ENCODE results near the gene MDK. TPM values are rescaled to one million over a fixed set of nuclear protein-coding genes. Genes with fewer than 3 reads are reported as not detected.

The MDK gene
- total RNA-seq, 1 experiment from 2014 or later, result 286 TPM

- Histone ChIP-seq H3K27me3 (ENCODE audit: insufficient read depth, low read length) (no peaks in the 10 kb centered on the region), H3K9me2 (ENCODE audit: insufficient read depth) (no peaks in the 10 kb centered on the region), H3K4me2 (ENCODE audit: low read length) (no peak overlapping the region), H3K9ac (ENCODE audit: low read length) (no peak overlapping the region), H4K20me1 (ENCODE audit: insufficient read depth) (no peaks in the 10 kb centered on the region), H3K36me3 (ENCODE audit: control insufficient read depth in 1 of 2, insufficient read depth in 2 of 2, low read length in 2 of 2) (peaks cover 0 to 4% of the 10 kb centered on the region in 2 experiments; a peak in 2 of 4 replicates), H3K27ac (ENCODE audit: low read depth, low read length) (no peak overlapping the region; the same call in 1 of the 2 replicates), H3K79me2 (ENCODE audit: insufficient read depth, low read length) (peaks cover 12% of the 10 kb centered on the region; the same call in 1 of the 2 replicates), H3K9me3 (ENCODE audit: control insufficient read depth in 1 of 2, insufficient read depth in 1 of 2, low read depth in 1 of 2, low read length in 2 of 2) (no peaks in the 10 kb centered on the region), H3K4me3 (replicated peaks in 1 of 2; ENCODE audit: low read depth in 1 of 2, low read length in 2 of 2) (no peak overlapping the region), H3K4me1 (ENCODE audit: control insufficient read depth in 1 of 2, insufficient read depth in 2 of 2, low read length in 2 of 2) (peaks cover 13 to 38% of the 10 kb centered on the region in 2 experiments), H2AFZ (ENCODE audit: low read depth, low read length, poor library complexity, severe bottlenecking) (no peak overlapping the region)
- ChIA-PET POLR2A (interaction anchor here (0.6 kb wide), 1 partner anchor 34 kb away, joined by 3 read pairs; no protein-coding TSS in a partner anchor), CTCF (interaction anchor here (0.6 to 1.1 kb wide), 3 partner anchors 10 to 26 kb away, joined by 3 read pairs; no protein-coding TSS in a partner anchor), RAD21 (ENCODE audit: low non-redundant PET in 1 of 2, low total read pairs in 2 of 2, uncharacterized antibody in 2 of 2, unreplicated experiment in 2 of 2) (no interaction called here)
- ATAC-seq, result no peak
- TF ChIP-seq MAX (IDR thresholded peaks at IDR 0.05), result no peak
- no peak for TF ChIP-seq YY1 (IDR thresholded peaks at IDR 0.05; ENCODE audit: extremely low read depth, insufficient replicate concordance, low read depth, low read length)
- no peak for TF ChIP-seq FOSL1 (IDR thresholded peaks at IDR 0.05; ENCODE audit: low read depth)
- no peak for TF ChIP-seq ZFX (IDR thresholded peaks at IDR 0.05)
- TF ChIP-seq, protein P1, sequence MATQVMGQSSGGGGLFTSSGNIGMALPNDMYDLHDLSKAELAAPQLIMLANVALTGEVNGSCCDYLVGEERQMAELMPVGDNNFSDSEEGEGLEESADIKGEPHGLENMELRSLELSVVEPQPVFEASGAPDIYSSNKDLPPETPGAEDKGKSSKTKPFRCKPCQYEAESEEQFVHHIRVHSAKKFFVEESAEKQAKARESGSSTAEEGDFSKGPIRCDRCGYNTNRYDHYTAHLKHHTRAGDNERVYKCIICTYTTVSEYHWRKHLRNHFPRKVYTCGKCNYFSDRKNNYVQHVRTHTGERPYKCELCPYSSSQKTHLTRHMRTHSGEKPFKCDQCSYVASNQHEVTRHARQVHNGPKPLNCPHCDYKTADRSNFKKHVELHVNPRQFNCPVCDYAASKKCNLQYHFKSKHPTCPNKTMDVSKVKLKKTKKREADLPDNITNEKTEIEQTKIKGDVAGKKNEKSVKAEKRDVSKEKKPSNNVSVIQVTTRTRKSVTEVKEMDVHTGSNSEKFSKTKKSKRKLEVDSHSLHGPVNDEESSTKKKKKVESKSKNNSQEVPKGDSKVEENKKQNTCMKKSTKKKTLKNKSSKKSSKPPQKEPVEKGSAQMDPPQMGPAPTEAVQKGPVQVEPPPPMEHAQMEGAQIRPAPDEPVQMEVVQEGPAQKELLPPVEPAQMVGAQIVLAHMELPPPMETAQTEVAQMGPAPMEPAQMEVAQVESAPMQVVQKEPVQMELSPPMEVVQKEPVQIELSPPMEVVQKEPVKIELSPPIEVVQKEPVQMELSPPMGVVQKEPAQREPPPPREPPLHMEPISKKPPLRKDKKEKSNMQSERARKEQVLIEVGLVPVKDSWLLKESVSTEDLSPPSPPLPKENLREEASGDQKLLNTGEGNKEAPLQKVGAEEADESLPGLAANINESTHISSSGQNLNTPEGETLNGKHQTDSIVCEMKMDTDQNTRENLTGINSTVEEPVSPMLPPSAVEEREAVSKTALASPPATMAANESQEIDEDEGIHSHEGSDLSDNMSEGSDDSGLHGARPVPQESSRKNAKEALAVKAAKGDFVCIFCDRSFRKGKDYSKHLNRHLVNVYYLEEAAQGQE (IDR thresholded peaks at IDR 0.05; ENCODE audit: low read depth), result no peak
- TF ChIP-seq EZH2phosphoT487 (IDR thresholded peaks at IDR 0.05; ENCODE audit: borderline replicate concordance), result no peak
- no peak for TF ChIP-seq CEBPB (IDR thresholded peaks at IDR 0.05; ENCODE audit: low read depth)
- TF ChIP-seq ELF1 (IDR thresholded peaks at IDR 0.05; ENCODE audit: borderline replicate concordance, low read depth), result no peak
- no peak for TF ChIP-seq TCF7L2 (IDR thresholded peaks at IDR 0.05; ENCODE audit: borderline replicate concordance, extremely low read depth, insufficient read depth, insufficient read length)
- TF ChIP-seq POLR2A (IDR thresholded peaks at IDR 0.05; ENCODE audit: borderline replicate concordance, extremely low read depth, insufficient read depth, insufficient read length), result no peak
- no peak for TF ChIP-seq SP1 (IDR thresholded peaks at IDR 0.05; ENCODE audit: low read depth)
- TF ChIP-seq SRF (IDR thresholded peaks at IDR 0.05; ENCODE audit: low read depth), result no peak
- TF ChIP-seq ZNF274 (IDR thresholded peaks at IDR 0.05; ENCODE audit: low read depth, low read length), result no peak
- TF ChIP-seq, protein P2, sequence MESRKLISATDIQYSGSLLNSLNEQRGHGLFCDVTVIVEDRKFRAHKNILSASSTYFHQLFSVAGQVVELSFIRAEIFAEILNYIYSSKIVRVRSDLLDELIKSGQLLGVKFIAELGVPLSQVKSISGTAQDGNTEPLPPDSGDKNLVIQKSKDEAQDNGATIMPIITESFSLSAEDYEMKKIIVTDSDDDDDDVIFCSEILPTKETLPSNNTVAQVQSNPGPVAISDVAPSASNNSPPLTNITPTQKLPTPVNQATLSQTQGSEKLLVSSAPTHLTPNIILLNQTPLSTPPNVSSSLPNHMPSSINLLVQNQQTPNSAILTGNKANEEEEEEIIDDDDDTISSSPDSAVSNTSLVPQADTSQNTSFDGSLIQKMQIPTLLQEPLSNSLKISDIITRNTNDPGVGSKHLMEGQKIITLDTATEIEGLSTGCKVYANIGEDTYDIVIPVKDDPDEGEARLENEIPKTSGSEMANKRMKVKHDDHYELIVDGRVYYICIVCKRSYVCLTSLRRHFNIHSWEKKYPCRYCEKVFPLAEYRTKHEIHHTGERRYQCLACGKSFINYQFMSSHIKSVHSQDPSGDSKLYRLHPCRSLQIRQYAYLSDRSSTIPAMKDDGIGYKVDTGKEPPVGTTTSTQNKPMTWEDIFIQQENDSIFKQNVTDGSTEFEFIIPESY (IDR thresholded peaks at IDR 0.05; ENCODE audit: extremely low read depth, insufficient replicate concordance, low read length), result no peak
- TF ChIP-seq SIN3A (IDR thresholded peaks at IDR 0.05; ENCODE audit: low read depth), result no peak
- TF ChIP-seq POLR2AphosphoS5 (IDR thresholded peaks at IDR 0.05; ENCODE audit: low read depth, low read length), result no peak
- TF ChIP-seq, protein P3, sequence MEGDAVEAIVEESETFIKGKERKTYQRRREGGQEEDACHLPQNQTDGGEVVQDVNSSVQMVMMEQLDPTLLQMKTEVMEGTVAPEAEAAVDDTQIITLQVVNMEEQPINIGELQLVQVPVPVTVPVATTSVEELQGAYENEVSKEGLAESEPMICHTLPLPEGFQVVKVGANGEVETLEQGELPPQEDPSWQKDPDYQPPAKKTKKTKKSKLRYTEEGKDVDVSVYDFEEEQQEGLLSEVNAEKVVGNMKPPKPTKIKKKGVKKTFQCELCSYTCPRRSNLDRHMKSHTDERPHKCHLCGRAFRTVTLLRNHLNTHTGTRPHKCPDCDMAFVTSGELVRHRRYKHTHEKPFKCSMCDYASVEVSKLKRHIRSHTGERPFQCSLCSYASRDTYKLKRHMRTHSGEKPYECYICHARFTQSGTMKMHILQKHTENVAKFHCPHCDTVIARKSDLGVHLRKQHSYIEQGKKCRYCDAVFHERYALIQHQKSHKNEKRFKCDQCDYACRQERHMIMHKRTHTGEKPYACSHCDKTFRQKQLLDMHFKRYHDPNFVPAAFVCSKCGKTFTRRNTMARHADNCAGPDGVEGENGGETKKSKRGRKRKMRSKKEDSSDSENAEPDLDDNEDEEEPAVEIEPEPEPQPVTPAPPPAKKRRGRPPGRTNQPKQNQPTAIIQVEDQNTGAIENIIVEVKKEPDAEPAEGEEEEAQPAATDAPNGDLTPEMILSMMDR (IDR thresholded peaks at IDR 0.05 in 2 of 3, conservative IDR thresholded peaks at IDR 0.05 in 1 of 3; ENCODE audit: borderline replicate concordance in 1 of 3, insufficient read depth in 1 of 3, low read depth in 2 of 3, low read length in 2 of 3), result no peak
- no peak for TF ChIP-seq ATF3 (IDR thresholded peaks at IDR 0.05)
- TF ChIP-seq JUND (IDR thresholded peaks at IDR 0.05), result no peak
- DNase-seq (ENCODE audit: low read depth, low spot score), result no peak
- intact Hi-C loops (cut with micrococcal nuclease), result no loop called here
- no TSS peak for BruUV-seq (replicated peaks)
These were observed 3.2 kb upstream of the MDK start for GRCh38 chr11:46378296-46378695.
